Kidney (tissue), 14 donors: ENCODE measurements around the gene NOL4L. TPM values are rescaled to one million over a fixed set of nuclear protein-coding genes. Genes with fewer than 3 reads are reported as not detected.

Source experiments
- DNase-seq, 5 donors: peaks; one replicate each; pipeline ENCODE4 v3.0.0-alpha.2; 2013 to 2020
- FAIRE-seq: peaks from 2 replicates; lab custom pipeline; 2012; peaks lifted over from hg19 to GRCh38; lab: Jason Lieb, UNC
- H3K27ac ChIP-seq, 2 donors: one replicate each; pipeline ENCODE4 v1.7.0; 2013; ENCODE audit warnings: low read depth in 2 of 2, low read length in 2 of 2, inconsistent platforms in 1 of 2
- H3K27me3 ChIP-seq: one replicate; pipeline ENCODE4 v1.7.1; 2013; ENCODE audit warnings: low read length, inconsistent platforms; ENCODE audit not compliant: control insufficient read depth, insufficient read depth
- H3K36me3 ChIP-seq, 3 donors: one replicate each; pipeline versions ENCODE4 v1.7.0 to v1.7.1; 2013; ENCODE audit warnings: low read length in 3 of 3, control low read depth in 1 of 3, inconsistent platforms in 1 of 3; ENCODE audit not compliant: insufficient read depth in 3 of 3, control insufficient read depth in 2 of 3
- H3K4me1 ChIP-seq, 3 donors: one replicate each; pipeline versions ENCODE4 v1.7.0 to v1.7.1; 2013; ENCODE audit warnings: low read length in 3 of 3, inconsistent platforms in 1 of 3, low read depth in 1 of 3; ENCODE audit not compliant: control insufficient read depth in 2 of 3, insufficient read depth in 2 of 3
- H3K4me3 ChIP-seq, 3 donors: one replicate each; pipeline versions ENCODE4 v1.7.0 to v1.8.1; 2013; ENCODE audit warnings: low read length in 3 of 3, control low read depth in 1 of 3, inconsistent platforms in 1 of 3
- H3K9ac ChIP-seq, 3 donors: one replicate each; pipeline versions ENCODE4 v1.7.0 to v1.7.1; 2013; ENCODE audit warnings: low read length in 3 of 3, control low read depth in 1 of 3, inconsistent platforms in 1 of 3
- H3K9me3 ChIP-seq, 3 donors: one replicate each; pipeline versions ENCODE4 v1.7.0 to v1.7.1; 2013; ENCODE audit warnings: low read length in 3 of 3, control low read depth in 1 of 3, inconsistent platforms in 1 of 3; ENCODE audit not compliant: control insufficient read depth in 2 of 3, insufficient read depth in 1 of 3
- intact Hi-C: fragments of 100-400 bp; cut with DNase I; formaldehyde crosslinking; loops from one replicate; pipeline ENCODE4 v1.11.1; 2022
- polyA plus RNA-seq: library from polyadenylated mRNA; stranded (reverse); fragments of 350-450 nt; fragmentation: Illumina TruSeq; extraction: RNeasy Lipid Tissue Mini Kit (QIAGEN cat#74804); gene quantifications from one replicate; pipeline ENCODE4 v1.2.3, GENCODE V29; 2014; ENCODE audit warnings: low read depth, low replicate concordance; ENCODE audit not compliant: insufficient read depth
- total RNA-seq: library from RNA; stranded (reverse); fragmentation: NEBNext Ultra II Directional; extraction: Animal tissue kit (Norgen Biotek cat#: 25700); gene quantifications from one replicate; pipeline ENCODE4 v1.2.1, GENCODE V29; 2021
- TF ChIP-seq, protein P1 (sequence below): IDR thresholded peaks from 3 replicates; pipeline ENCODE4 v1.5.1; 2012; ENCODE audit warnings: mild to moderate bottlenecking, moderate library complexity, borderline replicate concordance; ENCODE audit not compliant: insufficient read depth; ENCODE audit errors: extremely low read depth
- donor health status: control.
- donor health status: control.
- donor health status: control.
- donor health status: control.
- donor health status: control.
- donor health status: DM: yes; HTN: yes; CAD: no.
- donor health status: Normal renal cell carcinoma (clear cell type).

Gene NOL4L
- total and polyA plus RNA-seq, 2 donors from 2014 or later, result 14.1 to 19.4 TPM

DNA sequence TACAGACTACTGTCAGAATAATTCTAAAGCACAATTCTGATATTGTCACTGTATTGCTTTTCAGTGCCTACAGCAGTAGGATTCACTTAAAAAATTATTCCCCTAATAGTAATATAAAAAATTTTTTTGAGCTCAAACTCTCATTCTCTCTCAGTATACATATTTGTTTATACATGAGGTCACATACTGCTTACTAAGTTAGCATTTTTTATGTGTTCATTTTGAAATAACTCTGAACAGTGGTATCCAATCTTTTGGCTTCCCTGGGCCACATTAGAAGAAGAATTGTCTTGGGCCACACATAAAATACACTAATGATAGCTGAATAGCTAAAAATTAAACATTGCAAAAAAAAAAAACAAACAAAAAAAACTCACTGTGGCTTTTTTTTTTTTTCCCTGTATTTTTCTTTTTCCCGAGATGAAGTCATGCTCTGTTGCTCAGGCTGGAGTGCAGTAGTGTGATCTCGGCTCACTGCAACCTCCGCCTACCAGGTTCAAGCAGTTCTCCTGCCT, 188.4 kb downstream of the NOL4L start:
- intact Hi-C loops, result no loop called here
- H3K9ac ChIP-seq, result no peak overlapping the region
- no peak overlapping the region for H3K27ac ChIP-seq
- FAIRE-seq (no peak), DNase-seq (no peak)
- peaks cover 0 to 3% (median 0%) of the 10 kb centered on the region in 3 donors for H3K36me3 ChIP-seq
- no peaks in the 10 kb centered on the region for H3K4me1 ChIP-seq
- no peaks in the 10 kb centered on the region for H3K9me3 ChIP-seq
- TF ChIP-seq, protein P1, sequence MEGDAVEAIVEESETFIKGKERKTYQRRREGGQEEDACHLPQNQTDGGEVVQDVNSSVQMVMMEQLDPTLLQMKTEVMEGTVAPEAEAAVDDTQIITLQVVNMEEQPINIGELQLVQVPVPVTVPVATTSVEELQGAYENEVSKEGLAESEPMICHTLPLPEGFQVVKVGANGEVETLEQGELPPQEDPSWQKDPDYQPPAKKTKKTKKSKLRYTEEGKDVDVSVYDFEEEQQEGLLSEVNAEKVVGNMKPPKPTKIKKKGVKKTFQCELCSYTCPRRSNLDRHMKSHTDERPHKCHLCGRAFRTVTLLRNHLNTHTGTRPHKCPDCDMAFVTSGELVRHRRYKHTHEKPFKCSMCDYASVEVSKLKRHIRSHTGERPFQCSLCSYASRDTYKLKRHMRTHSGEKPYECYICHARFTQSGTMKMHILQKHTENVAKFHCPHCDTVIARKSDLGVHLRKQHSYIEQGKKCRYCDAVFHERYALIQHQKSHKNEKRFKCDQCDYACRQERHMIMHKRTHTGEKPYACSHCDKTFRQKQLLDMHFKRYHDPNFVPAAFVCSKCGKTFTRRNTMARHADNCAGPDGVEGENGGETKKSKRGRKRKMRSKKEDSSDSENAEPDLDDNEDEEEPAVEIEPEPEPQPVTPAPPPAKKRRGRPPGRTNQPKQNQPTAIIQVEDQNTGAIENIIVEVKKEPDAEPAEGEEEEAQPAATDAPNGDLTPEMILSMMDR, result no peak
- H3K4me3 ChIP-seq, result no peak overlapping the region
- no peaks in the 10 kb centered on the region for H3K27me3 ChIP-seq

DNA sequence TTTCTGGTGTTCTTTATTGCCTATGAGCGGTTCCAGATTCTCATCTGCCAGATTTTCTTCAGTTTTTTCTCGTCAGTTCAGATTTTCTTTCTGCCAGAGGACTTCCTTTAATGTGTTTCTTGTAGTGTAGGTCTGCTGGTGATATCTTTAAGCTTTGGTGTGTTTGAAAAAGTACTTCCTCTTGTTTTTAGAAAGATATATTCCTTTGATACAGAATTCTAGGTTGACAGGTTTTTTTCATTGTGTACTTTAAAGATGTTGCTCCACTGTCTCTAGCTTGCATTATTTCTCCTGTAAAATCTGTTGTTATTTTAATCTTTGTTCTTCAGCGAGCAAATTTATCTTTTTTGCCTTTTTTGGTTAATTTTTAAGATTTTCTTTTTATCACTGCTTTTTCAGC, 190.1 kb downstream of the NOL4L start:
- no peak for DNase-seq
- Histone ChIP-seq H3K36me3 (peaks cover 0 to 7% (median 3%) of the 10 kb centered on the region in 3 donors), H3K4me3 (no peak overlapping the region), H3K9ac (no peak overlapping the region), H3K4me1 (no peaks in the 10 kb centered on the region), H3K9me3 (no peaks in the 10 kb centered on the region), H3K27ac (no peak overlapping the region), H3K27me3 (no peaks in the 10 kb centered on the region)
- no peak for FAIRE-seq
- TF ChIP-seq, protein P1, result no peak
- intact Hi-C loops, result no loop called here

Other genes with a start within 250 kb of the NOL4L start
- 71.1 TPM for gene ASXL1, start 227.0 kb downstream of the NOL4L start, total RNA-seq
- 16.2 TPM for gene ASXL1, start 227.0 kb downstream of the NOL4L start, polyA plus RNA-seq
- not detected for gene C20orf203, start 88.6 kb upstream of the NOL4L start, total RNA-seq
- not detected for gene C20orf203, start 88.6 kb upstream of the NOL4L start, polyA plus RNA-seq
- gene COMMD7, start 158.1 kb upstream of the NOL4L start, total RNA-seq, result 45.8 TPM
- gene COMMD7, start 158.1 kb upstream of the NOL4L start, polyA plus RNA-seq, result 99.2 TPM
- 2.9 TPM for gene DNMT3B, start 177.1 kb upstream of the NOL4L start, total RNA-seq
- gene DNMT3B, start 177.1 kb upstream of the NOL4L start, polyA plus RNA-seq, result 1.2 TPM
- gene MAPRE1, start 234.6 kb upstream of the NOL4L start, total RNA-seq, result 100 TPM
- gene MAPRE1, start 234.6 kb upstream of the NOL4L start, polyA plus RNA-seq, result 58.1 TPM